ENCODE data around the gene PLVAP.

DNA sequence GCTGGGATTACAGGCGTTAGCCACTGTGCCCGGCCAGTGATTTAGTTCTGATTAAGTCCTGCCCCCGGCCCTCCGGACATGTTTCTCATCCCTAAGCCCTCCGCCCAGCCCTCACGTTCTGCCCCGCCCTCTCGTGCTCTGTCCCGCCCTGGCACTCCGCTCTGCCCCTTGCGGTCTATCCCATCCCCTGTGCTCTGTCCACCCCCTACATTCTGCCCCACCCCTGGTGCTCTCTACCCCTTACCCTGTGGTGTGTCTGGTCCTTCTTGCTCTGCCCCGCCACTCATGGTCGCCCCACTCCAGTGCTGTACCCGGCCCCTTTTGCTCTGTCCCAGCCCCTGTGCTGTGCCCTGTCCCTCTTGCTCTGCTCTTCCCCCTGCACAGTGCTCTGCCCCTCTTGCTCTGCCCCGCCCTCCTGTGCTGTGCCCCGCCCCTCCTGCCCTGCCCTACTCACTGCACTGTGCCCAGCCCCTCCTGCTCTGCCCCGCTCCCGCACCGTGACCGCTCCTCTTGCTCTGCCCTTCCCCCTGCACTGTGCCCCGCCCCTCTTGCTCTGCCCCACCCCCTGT lies 36.8 kb downstream of the PLVAP start:
- TF ChIP-seq, protein P1, sequence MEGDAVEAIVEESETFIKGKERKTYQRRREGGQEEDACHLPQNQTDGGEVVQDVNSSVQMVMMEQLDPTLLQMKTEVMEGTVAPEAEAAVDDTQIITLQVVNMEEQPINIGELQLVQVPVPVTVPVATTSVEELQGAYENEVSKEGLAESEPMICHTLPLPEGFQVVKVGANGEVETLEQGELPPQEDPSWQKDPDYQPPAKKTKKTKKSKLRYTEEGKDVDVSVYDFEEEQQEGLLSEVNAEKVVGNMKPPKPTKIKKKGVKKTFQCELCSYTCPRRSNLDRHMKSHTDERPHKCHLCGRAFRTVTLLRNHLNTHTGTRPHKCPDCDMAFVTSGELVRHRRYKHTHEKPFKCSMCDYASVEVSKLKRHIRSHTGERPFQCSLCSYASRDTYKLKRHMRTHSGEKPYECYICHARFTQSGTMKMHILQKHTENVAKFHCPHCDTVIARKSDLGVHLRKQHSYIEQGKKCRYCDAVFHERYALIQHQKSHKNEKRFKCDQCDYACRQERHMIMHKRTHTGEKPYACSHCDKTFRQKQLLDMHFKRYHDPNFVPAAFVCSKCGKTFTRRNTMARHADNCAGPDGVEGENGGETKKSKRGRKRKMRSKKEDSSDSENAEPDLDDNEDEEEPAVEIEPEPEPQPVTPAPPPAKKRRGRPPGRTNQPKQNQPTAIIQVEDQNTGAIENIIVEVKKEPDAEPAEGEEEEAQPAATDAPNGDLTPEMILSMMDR (IDR thresholded peaks at IDR 0.05 in 4 of 5, conservative IDR thresholded peaks at IDR 0.05 in 1 of 5): no peak
- TF ChIP-seq POLR2A (IDR thresholded peaks at IDR 0.05): no peak
